GM12878 (cell line): ENCODE data around the gene CNKSR3. TPM values are rescaled to one million over a fixed set of nuclear protein-coding genes. Genes with fewer than 3 reads are reported as not detected.

Source experiments
- ATAC-seq: fragments of 200-7000 bp; cut with Tn5 transposase; 3 replicates; pipeline ENCODE4 v1.9.1; 2020; ENCODE audit warnings: mild to moderate bottlenecking, moderate library complexity
- BruUV-seq: library from RNA; stranded (reverse); fragments of 400-500 nt; replicated peaks from 2 replicates; lab custom pipeline; 2021; lab: Mats Ljungman, UMichigan
- CTCF ChIA-PET: fragments of 300-600 bp; sonication (Branson Sonifier 250); formaldehyde crosslinking; extraction: SDS; loops from one replicate; lab custom pipeline; 2021; ENCODE audit warnings: inconsistent platforms; lab: Yijun Ruan, JAX
- POLR2A ChIA-PET: fragments of 350-600 bp; formaldehyde crosslinking; extraction: SDS; loops from one replicate; lab custom pipeline; 2021; ENCODE audit warnings: inconsistent platforms; lab: Charles Lee
- RAD21 ChIA-PET: fragments of 300-600 bp; sonication (Branson Sonifier 250); formaldehyde crosslinking; loops from one replicate; lab custom pipeline; 2023; ENCODE audit warnings: antibody characterized with exemption; ENCODE audit not compliant: unreplicated experiment; lab: Charles Lee
- SMC1A ChIA-PET: fragments of 300-600 bp; sonication (Branson Sonifier 250); formaldehyde crosslinking; loops from one replicate; lab custom pipeline; 2023; ENCODE audit not compliant: unreplicated experiment, uncharacterized antibody; lab: Charles Lee
- DNase-seq: peaks from one replicate; pipeline ENCODE4 v3.0.0-alpha.2; 2011; ENCODE audit warnings: low read depth, low spot score
- FAIRE-seq: peaks from 3 replicates; lab custom pipeline; 2011; peaks lifted over from hg19 to GRCh38; lab: Jason Lieb, UNC
- H2AFZ ChIP-seq: 2 replicates; pipeline ENCODE4 v1.6.0; 2011; ENCODE audit warnings: low read depth, low read length, control low read depth; ENCODE audit not compliant: control insufficient read depth
- H3K27ac ChIP-seq: 2 replicates; pipeline ENCODE4 v1.5.1; 2011; ENCODE audit warnings: control low read depth; ENCODE audit not compliant: control insufficient read depth, insufficient read depth
- H3K27me3 ChIP-seq, 2 experiments: replicated peaks in 1 of 2; 2 replicates each; pipeline versions ENCODE4 v1.6.0 to v1.6.1; 2011; ENCODE audit warnings: low read length in 1 of 2; ENCODE audit not compliant: control insufficient read depth in 2 of 2, insufficient read depth in 2 of 2
- H3K36me3 ChIP-seq, 2 experiments: 2 replicates each; pipeline ENCODE4 v1.5.1; 2011; ENCODE audit warnings: low read length in 1 of 2; ENCODE audit not compliant: control insufficient read depth in 2 of 2, insufficient read depth in 2 of 2
- H3K4me1 ChIP-seq: 2 replicates; pipeline ENCODE4 v1.6.1; 2011; ENCODE audit warnings: mild to moderate bottlenecking, low read length, moderate library complexity, mixed read lengths; ENCODE audit not compliant: control insufficient read depth, insufficient read depth
- H3K4me2 ChIP-seq: 2 replicates; pipeline ENCODE4 v1.6.0; 2011; ENCODE audit warnings: control low read depth; ENCODE audit not compliant: control insufficient read depth, insufficient read depth
- H3K4me3 ChIP-seq: fragments of 200-600 bp; sonication (generic); 2 replicates; pipeline ENCODE4 v1.5.1; 2016
- H3K79me2 ChIP-seq: 2 replicates; pipeline ENCODE4 v1.6.0; 2011; ENCODE audit warnings: low read length; ENCODE audit not compliant: control insufficient read depth, insufficient read depth
- H3K9ac ChIP-seq: 2 replicates; pipeline ENCODE4 v1.8.0; 2011; ENCODE audit warnings: low read length, control low read depth, mixed read lengths; ENCODE audit not compliant: control insufficient read depth, insufficient read depth
- H3K9me3 ChIP-seq: replicated peaks from 3 replicates; pipeline ENCODE4 v1.5.1; 2011; ENCODE audit warnings: mild to moderate bottlenecking, low read length; ENCODE audit not compliant: control insufficient read depth, insufficient read depth
- H4K20me1 ChIP-seq: 2 replicates; pipeline ENCODE4 v1.6.0; 2011; ENCODE audit not compliant: control insufficient read depth, insufficient read depth
- NFYB ChIP-seq: IDR thresholded peaks from 2 replicates; pipeline ENCODE4 v1.6.1; 2011; ENCODE audit warnings: low read depth, mild to moderate bottlenecking, low read length, improper control_type of control experiment, moderate library complexity; ENCODE audit not compliant: insufficient read depth
- POLR2A ChIP-seq: IDR thresholded peaks from 2 replicates; pipeline ENCODE4 v1.6.1; 2011; ENCODE audit warnings: low read depth, mild to moderate bottlenecking, low read length
- SREBF2 ChIP-seq: IDR thresholded peaks from 2 replicates; pipeline ENCODE4 v1.6.1; 2012; ENCODE audit warnings: mild to moderate bottlenecking, low read length
- WGBS: methylation state at CpG from one replicate; pipeline ENCODE4 v1.1.6; 2016; ENCODE audit warnings: low lambda C conversion rate; ENCODE audit not compliant: insufficient replicate concordance, insufficient coverage; ENCODE audit errors: missing lambda C conversion rate; 5-methylcytosine and 5-hydroxymethylcytosine counted together
- in situ Hi-C: fragments of 300-500 bp; cut with MboI; formaldehyde crosslinking; loops from 9 replicates; pipeline ENCODE4 v1.14.3; 2018; ENCODE audit warnings: mixed read lengths
- intact Hi-C: fragments of 100-400 bp; cut with micrococcal nuclease; formaldehyde crosslinking; loops from one replicate; pipeline ENCODE4 v1.14.2; 2022; ENCODE audit not compliant: unreplicated experiment
- polyA plus RNA-seq, 11 experiments: library from polyadenylated mRNA; depleted of rRNA in 4 of 11; unstranded in 6 of 11; stranded (reverse) in 5 of 11; fragments of >200 nt; fragmentation: Nextera tagmentation in 4 of 11; fragmentation: Illumina TruSeq in 1 of 11; extraction: Ambion mirVana in 4 of 11; extraction: Trizol in 1 of 11; gene quantifications; 1 replicate in 1 of 11; 2 replicates in 10 of 11; pipeline versions ENCODE4 v1.2.1 to v1.2.3, GENCODE V29; 2011 to 2016; ENCODE audit warnings: inconsistent platforms in 2 of 11, missing spikeins in 2 of 11, low read depth in 1 of 11
- total RNA-seq, 4 experiments: library from RNA; depleted of rRNA in 3 of 4; stranded (reverse); fragments of >200 nt in 3 of 4; fragmentation: Illumina TruSeq in 1 of 4; extraction: Trizol in 1 of 4; gene quantifications; 2 replicates each; pipeline versions ENCODE4 v1.2.1 to v1.2.3, GENCODE V29; 2013 to 2021

The CNKSR3 gene
- total and polyA plus RNA-seq, 10 of the 15 experiments (the other 5 are each of a cell fraction or from before 2014, with no cell fraction given) = under 0.01 to 0.48 (median 0.12) TPM; not detected in 2

DNA sequence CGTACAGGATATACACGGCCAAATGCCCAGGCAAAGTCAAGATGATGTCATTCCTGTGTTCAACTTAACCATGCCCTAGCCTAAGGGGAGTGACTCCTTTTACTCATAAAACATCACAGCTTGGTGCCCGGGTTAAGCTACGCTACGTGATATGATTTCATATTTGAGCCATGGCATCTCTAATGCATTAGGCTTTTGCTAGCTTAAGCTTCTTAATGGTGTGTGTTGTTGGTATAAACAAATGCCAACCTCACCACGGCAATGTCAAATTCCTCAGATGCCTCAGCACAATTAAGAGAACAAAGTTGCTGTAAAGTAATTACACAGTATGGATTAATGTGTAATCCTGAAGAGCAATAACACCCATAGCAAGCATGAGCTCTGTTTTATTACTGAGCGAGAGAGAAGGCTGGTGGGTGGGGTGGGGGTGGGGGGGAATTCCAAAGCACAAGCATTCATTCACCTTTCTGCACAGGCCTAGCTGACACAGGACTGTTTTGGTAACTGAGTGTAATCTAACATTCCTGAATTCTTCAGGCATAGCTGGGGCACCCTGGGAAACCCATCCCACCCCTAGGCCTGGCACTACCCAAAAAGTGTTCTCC is 44.7 kb upstream of the CNKSR3 start:
- POLR2A ChIA-PET = no interaction called here
- Histone ChIP-seq H3K4me1 (no peaks in the 10 kb centered on the region), H3K27me3 (no peaks in the 10 kb centered on the region; a peak in 2 of 4 replicates), H3K36me3 (no peaks in the 10 kb centered on the region), H3K4me2 (no peak overlapping the region), H4K20me1 (no peaks in the 10 kb centered on the region), H3K27ac (no peak overlapping the region), H3K79me2 (no peaks in the 10 kb centered on the region), H3K4me3 (no peak overlapping the region), H3K9ac (no peak overlapping the region), H3K9me3 (no peaks in the 10 kb centered on the region), H2AFZ (no peak overlapping the region)
- no peak for FAIRE-seq
- intact Hi-C loops = no loop called here
- BruUV-seq = no TSS peak
- CTCF ChIA-PET = no interaction called here
- SMC1A ChIA-PET = no interaction called here
- RAD21 ChIA-PET = no interaction called here
- no peak for DNase-seq
- TF ChIP-seq POLR2A (no peak), NFYB (no peak)
- in situ Hi-C loops = no loop called here
- ATAC-seq = no peak
- WGBS = 57% methylated on average over 6 of the region's 7 CpGs

- Histone ChIP-seq H4K20me1 (no peaks in the 10 kb centered on the region), H3K4me3 (no peak overlapping the region), H3K27me3 (no peaks in the 10 kb centered on the region; a peak in 2 of 4 replicates), H3K36me3 (no peaks in the 10 kb centered on the region), H3K9me3 (no peaks in the 10 kb centered on the region), H3K9ac (no peak overlapping the region), H3K27ac (no peak overlapping the region), H2AFZ (no peak overlapping the region), H3K4me1 (no peaks in the 10 kb centered on the region), H3K79me2 (no peaks in the 10 kb centered on the region), H3K4me2 (no peak overlapping the region)
- ATAC-seq (no peak), DNase-seq (no peak), FAIRE-seq (no peak)
- SMC1A ChIA-PET = no interaction called here
- CTCF ChIA-PET = interaction anchor here (0.6 kb wide), 1 partner anchor 1031 kb away, joined by 3 read pairs; no protein-coding TSS in a partner anchor
- WGBS = 37% methylated on average over 6 of the region's 6 CpGs
- intact Hi-C loops (no loop called here), in situ Hi-C loops (no loop called here)
- RAD21 ChIA-PET = no interaction called here
- POLR2A ChIA-PET = no interaction called here
- no TSS peak for BruUV-seq
- no peak for TF ChIP-seq SREBF2
Observed at GRCh38 chr6:154554491-154554890, 44.0 kb upstream of the CNKSR3 start.
